Gastroesophageal sphincter (tissue), 4 donors: ENCODE data around the gene LHFPL3. TPM values are rescaled to one million over a fixed set of nuclear protein-coding genes. Genes with fewer than 3 reads are reported as not detected.
"Not testable (repeated sequence)": the region's sequence is repeated elsewhere in the genome, so short reads cannot be mapped to it uniquely, and the experiment has no call there.

Source experiments
- ATAC-seq: fragments of 150-250 bp; one replicate; pipeline ENCODE4 v1.9.1; 2016; ENCODE audit warnings: mild to moderate bottlenecking, moderate library complexity
- H3K27ac ChIP-seq, 4 donors: fragments of 200-600 bp; sonication (generic) in 3 of 4; 1 replicate in 3 of 4; 2 replicates in 1 of 4; pipeline ENCODE4 v1.5.1; 2016 to 2019
- H3K27me3 ChIP-seq: fragments of 200-600 bp; sonication (generic); one replicate; pipeline ENCODE4 v1.5.1; 2019
- H3K36me3 ChIP-seq, 2 donors: fragments of 200-600 bp; sonication (generic); one replicate each; pipeline ENCODE4 v1.5.1; 2019; ENCODE audit warnings: control low read depth in 1 of 2
- H3K4me1 ChIP-seq, 3 donors: fragments of 200-600 bp; sonication (generic); 1 replicate in 2 of 3; 2 replicates in 1 of 3; pipeline ENCODE4 v1.5.1; 2016 to 2019; ENCODE audit warnings: control low read depth in 2 of 3
- H3K4me3 ChIP-seq, 2 donors: fragments of 200-600 bp; sonication (generic); one replicate each; pipeline ENCODE4 v1.5.1; 2019; ENCODE audit warnings: mild to moderate bottlenecking in 1 of 2, moderate library complexity in 1 of 2
- H3K9me3 ChIP-seq, 3 donors: fragments of 200-600 bp; sonication (generic); one replicate each; pipeline ENCODE4 v1.5.1; 2017 to 2019; ENCODE audit warnings: control low read depth in 2 of 3
- CTCF ChIP-seq, 4 experiments: fragments of 200-600 bp in 2 of 4; fragments of 450-650 bp in 2 of 4; sonication (generic) in 1 of 4; IDR thresholded peaks; one replicate each; pipeline ENCODE4 v1.5.1; 2017 to 2019; ENCODE audit warnings: antibody characterized with exemption in 4 of 4, mild to moderate bottlenecking in 2 of 4, moderate library complexity in 2 of 4
- EP300 ChIP-seq: sonication (generic); formaldehyde crosslinking; IDR thresholded peaks from one replicate; pipeline ENCODE4 v1.6.1; 2017; ENCODE audit warnings: antibody characterized with exemption, mild to moderate bottlenecking
- POLR2A ChIP-seq, 2 donors: fragments of 450-650 bp; IDR thresholded peaks; one replicate each; pipeline ENCODE4 v1.6.1; 2017; ENCODE audit warnings: antibody characterized with exemption in 2 of 2, mild to moderate bottlenecking in 2 of 2, moderate library complexity in 1 of 2
- POLR2AphosphoS5 ChIP-seq: sonication (generic); formaldehyde crosslinking; IDR thresholded peaks from one replicate; pipeline ENCODE4 v1.6.1; 2017; ENCODE audit warnings: antibody characterized with exemption
- WGBS, 2 donors: methylation state at CpG; one replicate each; pipeline ENCODE4 v1.1.5; 2018; ENCODE audit warnings: low coverage in 1 of 2; 5-methylcytosine and 5-hydroxymethylcytosine counted together
- total RNA-seq, 4 donors: library from RNA; depleted of rRNA; stranded (reverse); fragments of >200 nt; gene quantifications; one replicate each; pipeline ENCODE4 v1.1.0, GENCODE V29; 2016

The LHFPL3 gene
- not detected for total RNA-seq

- 0 to 1% methylated on average over 18 to 19 of the region's 62 CpGs for WGBS, 2 donors
- Histone ChIP-seq H3K4me3 (peak within 1 kb of the TSS in 1 of 2 donors; percentile 31), H3K36me3 (no peaks in the 10 kb centered on the region), H3K9me3 (no peaks in the 10 kb centered on the region), H3K27me3 (peaks cover 82% of the 10 kb centered on the region), H3K4me1 (peaks cover 0 to 19% (median 5%) of the 10 kb centered on the region in 3 donors), H3K27ac (no peak within 1 kb of the TSS)
- no peak for ATAC-seq
- TF ChIP-seq EP300 = no peak
- TF ChIP-seq POLR2AphosphoS5 = no peak
- TF ChIP-seq POLR2A (IDR thresholded peaks at IDR 0.05) = no peak
- no peak for TF ChIP-seq CTCF (IDR thresholded peaks at IDR 0.05)
Observed at GRCh38 chr7:104328296-104328969, at the start of gene LHFPL3. Gene LHFPL3, plus strand, starts transcription at chr7:104328603.

GRCh38 chr7:104281685-104282084 is 46.7 kb upstream of the LHFPL3 start:
- ATAC-seq, H3K27me3 ChIP-seq, H3K36me3 ChIP-seq, H3K27ac ChIP-seq, H3K4me3 ChIP-seq, H3K9me3 ChIP-seq, H3K4me1 ChIP-seq: not testable (repeated sequence)
- WGBS, 2 donors = 80 to 88% methylated on average over 1 to 2 of the region's 2 CpGs

GRCh38 chr7:104286839-104287238 is 41.6 kb upstream of the LHFPL3 start:
- ATAC-seq = no peak
- no peak overlapping the region for H3K27ac ChIP-seq
- TF ChIP-seq POLR2A (IDR thresholded peaks at IDR 0.05) (no peak), POLR2AphosphoS5 (no peak), EP300 (no peak), CTCF (IDR thresholded peaks at IDR 0.05) (no peak)
- H3K36me3 ChIP-seq = no peaks in the 10 kb centered on the region
- no peak overlapping the region for H3K4me3 ChIP-seq
- no peaks in the 10 kb centered on the region for H3K27me3 ChIP-seq
- peaks cover 0 to 9% (median 0%) of the 10 kb centered on the region in 3 donors for H3K9me3 ChIP-seq
- WGBS, 2 donors = 7 to 10% methylated on average over 1 of the region's 1 CpG
- no peaks in the 10 kb centered on the region for H3K4me1 ChIP-seq

GRCh38 chr7:104288137-104288536 is 40.3 kb upstream of the LHFPL3 start:
- Histone ChIP-seq H3K4me3 (no peak overlapping the region), H3K9me3 (peaks cover 0 to 9% (median 0%) of the 10 kb centered on the region in 3 donors), H3K27me3 (no peaks in the 10 kb centered on the region), H3K4me1 (no peaks in the 10 kb centered on the region), H3K36me3 (no peaks in the 10 kb centered on the region), H3K27ac (no peak overlapping the region)
- TF ChIP-seq POLR2A (IDR thresholded peaks at IDR 0.05) = no peak
- no peak for TF ChIP-seq CTCF (IDR thresholded peaks at IDR 0.05)
- 93% methylated on average over 1 of the region's 1 CpG for WGBS, 2 donors
- ATAC-seq = no peak

GRCh38 chr7:104294291-104294690 is 34.1 kb upstream of the LHFPL3 start:
- peaks cover 0 to 15% (median 0%) of the 10 kb centered on the region in 3 donors for H3K9me3 ChIP-seq
- WGBS, 2 donors = 50 to 53% methylated on average over 3 of the region's 3 CpGs
- no peak overlapping the region for H3K27ac ChIP-seq
- no peak for ATAC-seq
- H3K36me3 ChIP-seq = no peaks in the 10 kb centered on the region
- no peak for TF ChIP-seq EP300
- no peak for TF ChIP-seq POLR2A (IDR thresholded peaks at IDR 0.05)
- no peak for TF ChIP-seq POLR2AphosphoS5
- no peak for TF ChIP-seq CTCF (IDR thresholded peaks at IDR 0.05)
- peaks cover 9% of the 10 kb centered on the region for H3K27me3 ChIP-seq
- H3K4me3 ChIP-seq = no peak overlapping the region
- H3K4me1 ChIP-seq = no peaks in the 10 kb centered on the region
